Astrocyte (in vitro differentiated cells and primary cell): Measurements from ENCODE around the gene TNFRSF25. TPM values are rescaled to one million over a fixed set of nuclear protein-coding genes. Genes with fewer than 3 reads are reported as not detected.

Experiments
- DNase-seq: peaks from one replicate; pipeline ENCODE4 v3.0.0-alpha.2; 2010; ENCODE audit warnings: low read depth
- FAIRE-seq: peaks from 2 replicates; lab custom pipeline; 2011; peaks lifted over from hg19 to GRCh38; lab: Jason Lieb, UNC
- H2AFZ ChIP-seq: 2 replicates; pipeline ENCODE4 v1.6.0; 2012; ENCODE audit warnings: low read depth, low read length, inconsistent platforms
- H3K27ac ChIP-seq: 2 replicates; pipeline ENCODE4 v1.5.1; 2011; ENCODE audit warnings: low read depth, low read length, inconsistent platforms
- H3K27me3 ChIP-seq: 2 replicates; pipeline ENCODE4 v1.6.0; 2011; ENCODE audit warnings: low read length, inconsistent platforms; ENCODE audit not compliant: insufficient read depth
- H3K36me3 ChIP-seq: 2 replicates; pipeline ENCODE4 v1.5.1; 2011; ENCODE audit warnings: low read length, inconsistent platforms; ENCODE audit not compliant: insufficient read depth
- H3K4me1 ChIP-seq: 2 replicates; pipeline ENCODE4 v1.5.1; 2011; ENCODE audit warnings: low read length, inconsistent platforms; ENCODE audit not compliant: insufficient read depth
- H3K4me2 ChIP-seq: 2 replicates; pipeline ENCODE4 v1.6.0; 2012; ENCODE audit warnings: low read length, inconsistent platforms
- H3K4me3 ChIP-seq: 2 replicates; pipeline ENCODE4 v1.5.1; 2011; ENCODE audit warnings: low read depth, mild to moderate bottlenecking, low read length, inconsistent platforms; ENCODE audit not compliant: insufficient read depth
- H3K79me2 ChIP-seq: 2 replicates; pipeline ENCODE4 v1.6.0; 2012; ENCODE audit warnings: mild to moderate bottlenecking, low read length, inconsistent platforms; ENCODE audit not compliant: insufficient read depth
- H3K9ac ChIP-seq: 2 replicates; pipeline ENCODE4 v1.6.0; 2012; ENCODE audit warnings: mild to moderate bottlenecking, low read length, inconsistent platforms
- H3K9me3 ChIP-seq: 2 replicates; pipeline ENCODE4 v1.5.1; 2012; ENCODE audit warnings: low read depth, mild to moderate bottlenecking, low read length, inconsistent platforms; ENCODE audit not compliant: insufficient read depth
- H4K20me1 ChIP-seq: 2 replicates; pipeline ENCODE4 v1.6.0; 2012; ENCODE audit warnings: low read length, inconsistent platforms; ENCODE audit not compliant: insufficient read depth
- H3K27ac Mint-ChIP-seq: one replicate; pipeline ENCODE4 v1.8.0; 2021; ENCODE audit warnings: mild to moderate bottlenecking, mixed read lengths; ENCODE audit not compliant: unreplicated experiment
- H3K27me3 Mint-ChIP-seq: one replicate; pipeline ENCODE4 v1.8.0; 2021; ENCODE audit warnings: low read depth, mixed read lengths; ENCODE audit not compliant: unreplicated experiment
- H3K36me3 Mint-ChIP-seq: one replicate; pipeline ENCODE4 v1.8.0; 2021; ENCODE audit warnings: low read depth, mixed read lengths; ENCODE audit not compliant: unreplicated experiment
- H3K4me1 Mint-ChIP-seq: one replicate; pipeline ENCODE4 v1.8.0; 2021; ENCODE audit warnings: low read depth, mixed read lengths; ENCODE audit not compliant: unreplicated experiment
- H3K4me3 Mint-ChIP-seq: one replicate; pipeline ENCODE4 v1.8.0; 2021; ENCODE audit warnings: mild to moderate bottlenecking, moderate library complexity, mixed read lengths; ENCODE audit not compliant: unreplicated experiment
- H3K9me3 Mint-ChIP-seq: one replicate; pipeline ENCODE4 v1.8.0; 2021; ENCODE audit warnings: mild to moderate bottlenecking, mixed read lengths; ENCODE audit not compliant: unreplicated experiment
- CTCF ChIP-seq: IDR thresholded peaks from 2 replicates; pipeline ENCODE4 v1.5.1; 2011; ENCODE audit warnings: low read depth, mild to moderate bottlenecking, inconsistent platforms, low read length, moderate library complexity; ENCODE audit not compliant: insufficient read depth
- EZH2 ChIP-seq: IDR thresholded peaks from 2 replicates; pipeline ENCODE4 v1.6.1; 2012; ENCODE audit warnings: mild to moderate bottlenecking, low read length, inconsistent platforms; ENCODE audit not compliant: insufficient read depth
- total RNA-seq: library from RNA; stranded (reverse); gene quantifications from 2 replicates; pipeline ENCODE4 v1.2.1, GENCODE V29; 2021

Gene TNFRSF25
- total RNA-seq, 1 donor from 2014 or later: 18.8 TPM

GRCh38 chr1:6419397-6419803 lies 46.6 kb downstream of the TNFRSF25 start:
- TF ChIP-seq CTCF (no peak), EZH2 (peak; percentile 22)
- Mint-ChIP-seq H3K27me3 (peaks cover 58% of the 10 kb centered on the region), H3K4me1 (peaks cover 3% of the 10 kb centered on the region), H3K9me3 (peaks cover 4% of the 10 kb centered on the region), H3K4me3 (no peak overlapping the region), H3K36me3 (peaks cover 5% of the 10 kb centered on the region), H3K27ac (no peak overlapping the region)
- no peak for FAIRE-seq
- Histone ChIP-seq H4K20me1 (no peaks in the 10 kb centered on the region), H3K4me1 (peaks cover 27% of the 10 kb centered on the region), H3K27ac (no peak overlapping the region), H3K27me3 (peaks cover 67% of the 10 kb centered on the region), H3K36me3 (no peaks in the 10 kb centered on the region), H3K79me2 (no peaks in the 10 kb centered on the region), H3K9ac (no peak overlapping the region), H3K9me3 (no peaks in the 10 kb centered on the region), H3K4me3 (no peak overlapping the region), H2AFZ (no peak overlapping the region), H3K4me2 (peak overlapping the region; percentile 70)
- no peak for DNase-seq

GRCh38 chr1:6418668-6419396 lies 47.1 kb downstream of the TNFRSF25 start:
- no peak overlapping the region for H3K27ac Mint-ChIP-seq
- TF ChIP-seq CTCF (no peak), EZH2 (peak; percentile 97)
- Histone ChIP-seq H3K36me3 (no peaks in the 10 kb centered on the region), H3K4me1 (peaks cover 26% of the 10 kb centered on the region), H3K9me3 (no peaks in the 10 kb centered on the region), H3K4me2 (peak overlapping the region; percentile 11), H3K79me2 (no peaks in the 10 kb centered on the region), H3K27me3 (peaks cover 62% of the 10 kb centered on the region), H4K20me1 (no peaks in the 10 kb centered on the region), H3K4me3 (no peak overlapping the region), H3K9ac (no peak overlapping the region), H3K27ac (no peak overlapping the region), H2AFZ (peak overlapping the region; percentile 34)
- H3K27me3 Mint-ChIP-seq: peaks cover 53% of the 10 kb centered on the region
- H3K36me3 Mint-ChIP-seq: peaks cover 5% of the 10 kb centered on the region
- no peak for DNase-seq
- FAIRE-seq: no peak
- no peak overlapping the region for H3K4me3 Mint-ChIP-seq
- peaks cover 4% of the 10 kb centered on the region for H3K9me3 Mint-ChIP-seq
- H3K4me1 Mint-ChIP-seq: peaks cover 3% of the 10 kb centered on the region
